Caco-2 (cell line): ENCODE data around the gene C22orf23. TPM values are rescaled to one million over a fixed set of nuclear protein-coding genes. Genes with fewer than 3 reads are reported as not detected.

Experiments used
- BruUV-seq: library from RNA; stranded (reverse); fragments of 400-500 nt; replicated peaks from 2 replicates; lab custom pipeline; 2021; lab: Mats Ljungman, UMichigan
- CTCF ChIA-PET: fragments of 300-600 bp; sonication (Branson Sonifier 250); formaldehyde crosslinking; loops from one replicate; lab custom pipeline; 2022; ENCODE audit warnings: antibody characterized with exemption; lab: Charles Lee
- POLR2A ChIA-PET: fragments of 300-600 bp; sonication (Branson Sonifier 250); formaldehyde crosslinking; loops from one replicate; lab custom pipeline; 2022; ENCODE audit warnings: antibody characterized with exemption; lab: Charles Lee
- DNase-seq, 2 experiments: peaks; one replicate each; pipeline versions ENCODE4 v3.0.0 to v3.0.0-alpha.2; 2020 to 2022
- H3K27me3 ChIP-seq: replicated peaks from 2 replicates; pipeline ENCODE4 v1.6.0; 2011; ENCODE audit warnings: low read length; ENCODE audit not compliant: control insufficient read depth, insufficient read depth
- H3K36me3 ChIP-seq: 2 replicates; pipeline ENCODE4 v1.5.1; 2011; ENCODE audit warnings: low read length; ENCODE audit not compliant: control insufficient read depth, insufficient read depth
- H3K4me1 ChIP-seq: fragments of 250-450 bp; sonication (Bioruptor Pico); 2 replicates; pipeline ENCODE4 v1.5.1; 2020; ENCODE audit warnings: mild to moderate bottlenecking
- H3K4me3 ChIP-seq: 2 replicates; pipeline ENCODE4 v1.5.1; 2011; ENCODE audit warnings: low read depth, mild to moderate bottlenecking, control low read depth, low read length
- H3K9me3 ChIP-seq: fragments of 250-450 bp; sonication (Bioruptor Pico); 2 replicates; pipeline ENCODE4 v1.5.1; 2020; ENCODE audit warnings: mild to moderate bottlenecking, moderate library complexity
- H3K27ac Mint-ChIP-seq: one replicate; pipeline ENCODE4 v1.8.0; 2022; ENCODE audit warnings: mixed read lengths; ENCODE audit not compliant: unreplicated experiment
- H3K27me3 Mint-ChIP-seq: one replicate; pipeline ENCODE4 v1.8.0; 2022; ENCODE audit warnings: mixed read lengths; ENCODE audit not compliant: insufficient read depth, unreplicated experiment
- H3K36me3 Mint-ChIP-seq: one replicate; pipeline ENCODE4 v1.8.0; 2022; ENCODE audit warnings: mild to moderate bottlenecking, mixed read lengths; ENCODE audit not compliant: insufficient read depth, unreplicated experiment
- H3K4me1 Mint-ChIP-seq: one replicate; pipeline ENCODE4 v1.8.0; 2022; ENCODE audit warnings: low read depth, mixed read lengths; ENCODE audit not compliant: unreplicated experiment
- H3K4me3 Mint-ChIP-seq: one replicate; pipeline ENCODE4 v1.8.0; 2022; ENCODE audit warnings: mild to moderate bottlenecking, moderate library complexity, mixed read lengths; ENCODE audit not compliant: unreplicated experiment
- H3K9me3 Mint-ChIP-seq: one replicate; pipeline ENCODE4 v1.8.0; 2022; ENCODE audit warnings: mixed read lengths; ENCODE audit not compliant: unreplicated experiment
- CTCF ChIP-seq, 2 experiments: fragments of 200-600 bp in 1 of 2; IDR thresholded peaks; 1 replicate in 1 of 2; 2 replicates in 1 of 2; pipeline versions ENCODE4 v1.5.1 to v1.8.0; 2011 to 2022; ENCODE audit warnings: antibody characterized with exemption in 1 of 2, control low read depth in 1 of 2, inconsistent platforms in 1 of 2, low read depth in 1 of 2, low read length in 1 of 2, mild to moderate bottlenecking in 1 of 2, moderate library complexity in 1 of 2; ENCODE audit not compliant: insufficient read depth in 1 of 2, severe bottlenecking in 1 of 2, unreplicated experiment in 1 of 2
- intact Hi-C: fragments of 100-400 bp; cut with micrococcal nuclease; formaldehyde crosslinking; loops from one replicate; pipeline ENCODE4 v1.10.0; 2022; ENCODE audit not compliant: unreplicated experiment
- total RNA-seq: library from RNA; stranded (reverse); gene quantifications from 2 replicates; pipeline ENCODE4 v1.2.3, GENCODE V29; 2022

Gene C22orf23
- total RNA-seq, 1 experiment from 2014 or later = not detected

- TF ChIP-seq CTCF (IDR thresholded peaks at IDR 0.05; ENCODE audit: insufficient read depth in 1 of 2, low read depth in 1 of 2, low read length in 1 of 2, severe bottlenecking in 1 of 2, unreplicated experiment in 1 of 2) = no peak
- DNase-seq = no peak
- ChIA-PET CTCF (no interaction called here), POLR2A (no interaction called here)
- no peak overlapping the region for H3K4me3 ChIP-seq
- Mint-ChIP-seq H3K4me3 (no peak overlapping the region), H3K27me3 (no peaks in the 10 kb centered on the region), H3K9me3 (no peaks in the 10 kb centered on the region), H3K27ac (no peak overlapping the region), H3K4me1 (no peaks in the 10 kb centered on the region), H3K36me3 (peaks cover 4% of the 10 kb centered on the region)
- BruUV-seq = no TSS peak
- H3K27me3 ChIP-seq = no peaks in the 10 kb centered on the region; the same call in 1 of the 2 replicates
- intact Hi-C loops = no loop called here
- H3K36me3 ChIP-seq = no peaks in the 10 kb centered on the region
- H3K4me1 ChIP-seq = no peaks in the 10 kb centered on the region
- H3K9me3 ChIP-seq = no peaks in the 10 kb centered on the region
Observed at GRCh38 chr22:37985050-37985585, 31.7 kb upstream of the C22orf23 start.

- no peaks in the 10 kb centered on the region for H3K9me3 ChIP-seq
- no peaks in the 10 kb centered on the region for H3K36me3 ChIP-seq
- H3K4me3 Mint-ChIP-seq = no peak within 1 kb of the TSS
- H3K36me3 Mint-ChIP-seq = peaks cover 4% of the 10 kb centered on the region
- H3K4me3 ChIP-seq = no peak within 1 kb of the TSS
- H3K4me1 Mint-ChIP-seq = no peaks in the 10 kb centered on the region
- intact Hi-C loops = no loop called here
- no peaks in the 10 kb centered on the region; the same call in 1 of the 2 replicates for H3K27me3 ChIP-seq
- no peak for TF ChIP-seq CTCF (IDR thresholded peaks at IDR 0.05; ENCODE audit: insufficient read depth in 1 of 2, low read depth in 1 of 2, low read length in 1 of 2, severe bottlenecking in 1 of 2, unreplicated experiment in 1 of 2)
- H3K27me3 Mint-ChIP-seq = no peaks in the 10 kb centered on the region
- ChIA-PET CTCF (no interaction called here), POLR2A (no interaction called here)
- no peaks in the 10 kb centered on the region for H3K9me3 Mint-ChIP-seq
- H3K27ac Mint-ChIP-seq = no peak within 1 kb of the TSS
- DNase-seq = no peak
- H3K4me1 ChIP-seq = no peaks in the 10 kb centered on the region
- BruUV-seq = no TSS peak
Observed at GRCh38 chr22:37983860-37984791, 30.7 kb upstream of the C22orf23 start, which contains the start of gene SOX10. Gene SOX10, minus strand, starts transcription at chr22:37984555. Its CDS starts 771 bp downstream, at chr22:37983784.

GRCh38 chr22:37982938-37983859, 29.8 kb upstream of the C22orf23 start:
- no peaks in the 10 kb centered on the region for H3K36me3 ChIP-seq
- H3K27me3 ChIP-seq = no peaks in the 10 kb centered on the region
- POLR2A ChIA-PET = no interaction called here
- intact Hi-C loops = no loop called here
- H3K4me3 Mint-ChIP-seq = no peak overlapping the region
- no peaks in the 10 kb centered on the region for H3K9me3 ChIP-seq
- no peaks in the 10 kb centered on the region for H3K9me3 Mint-ChIP-seq
- peaks cover 4% of the 10 kb centered on the region for H3K36me3 Mint-ChIP-seq
- no peak for DNase-seq
- H3K4me1 ChIP-seq = no peaks in the 10 kb centered on the region
- no peak overlapping the region for H3K4me3 ChIP-seq
- TF ChIP-seq CTCF (IDR thresholded peaks at IDR 0.05; ENCODE audit: insufficient read depth in 1 of 2, low read depth in 1 of 2, low read length in 1 of 2, severe bottlenecking in 1 of 2, unreplicated experiment in 1 of 2) = peak in 1 of 2 experiments; percentile 16
- no peaks in the 10 kb centered on the region for H3K4me1 Mint-ChIP-seq
- no TSS peak for BruUV-seq
- H3K27me3 Mint-ChIP-seq = no peaks in the 10 kb centered on the region
- H3K27ac Mint-ChIP-seq = no peak overlapping the region
- CTCF ChIA-PET = no interaction called here
